ENCODE measurements around the gene PLEKHA7. TPM values are rescaled to one million over a fixed set of nuclear protein-coding genes. Genes with fewer than 3 reads are reported as not detected.
"Not testable (repeated sequence)": the region's sequence is repeated elsewhere in the genome, so short reads cannot be mapped to it uniquely, and the experiment has no call there.

Gene PLEKHA7
- total and polyA plus RNA-seq, 8 donors, result 14.9 to 29.9 (median 20.0) TPM

DNA sequence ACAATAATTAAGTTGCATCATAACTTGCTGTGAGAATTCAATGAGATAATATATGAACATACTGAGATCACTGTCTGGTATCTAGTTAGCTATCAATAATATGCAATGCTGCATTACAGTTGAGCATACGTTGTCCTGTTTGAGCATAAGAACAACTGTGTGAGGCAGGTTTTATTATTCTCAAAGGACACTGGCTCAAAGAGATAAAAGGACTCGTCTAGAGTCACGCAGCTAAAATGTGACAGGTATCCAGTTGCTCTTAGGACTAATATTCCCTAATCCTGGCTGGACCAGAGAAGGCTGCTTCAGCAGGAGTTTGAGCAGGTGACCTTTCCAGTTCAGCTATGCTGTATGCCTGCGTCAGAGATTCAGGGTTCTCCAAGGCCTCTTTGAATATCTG, 92.5 kb downstream of the PLEKHA7 start:
- ATAC-seq (no peak), DNase-seq (no peak), FAIRE-seq (no peak)
- TF ChIP-seq, protein P1, sequence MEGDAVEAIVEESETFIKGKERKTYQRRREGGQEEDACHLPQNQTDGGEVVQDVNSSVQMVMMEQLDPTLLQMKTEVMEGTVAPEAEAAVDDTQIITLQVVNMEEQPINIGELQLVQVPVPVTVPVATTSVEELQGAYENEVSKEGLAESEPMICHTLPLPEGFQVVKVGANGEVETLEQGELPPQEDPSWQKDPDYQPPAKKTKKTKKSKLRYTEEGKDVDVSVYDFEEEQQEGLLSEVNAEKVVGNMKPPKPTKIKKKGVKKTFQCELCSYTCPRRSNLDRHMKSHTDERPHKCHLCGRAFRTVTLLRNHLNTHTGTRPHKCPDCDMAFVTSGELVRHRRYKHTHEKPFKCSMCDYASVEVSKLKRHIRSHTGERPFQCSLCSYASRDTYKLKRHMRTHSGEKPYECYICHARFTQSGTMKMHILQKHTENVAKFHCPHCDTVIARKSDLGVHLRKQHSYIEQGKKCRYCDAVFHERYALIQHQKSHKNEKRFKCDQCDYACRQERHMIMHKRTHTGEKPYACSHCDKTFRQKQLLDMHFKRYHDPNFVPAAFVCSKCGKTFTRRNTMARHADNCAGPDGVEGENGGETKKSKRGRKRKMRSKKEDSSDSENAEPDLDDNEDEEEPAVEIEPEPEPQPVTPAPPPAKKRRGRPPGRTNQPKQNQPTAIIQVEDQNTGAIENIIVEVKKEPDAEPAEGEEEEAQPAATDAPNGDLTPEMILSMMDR (IDR thresholded peaks at IDR 0.05), result no peak
- H3K27ac ChIP-seq, result no peak overlapping the region
- WGBS, 2 donors, result 43 to 48% methylated on average over 4 of the region's 4 CpGs
- H3K36me3 ChIP-seq, result no peaks in the 10 kb centered on the region
- H3K4me1 ChIP-seq, result peaks cover 12 to 39% (median 21%) of the 10 kb centered on the region in 3 donors
- no peaks in the 10 kb centered on the region for H3K27me3 ChIP-seq
- intact Hi-C loops (cut with DNase I), result loop anchor here in 1 of 3 donors (10.0 kb wide), 1 partner anchor 77 kb away; no protein-coding TSS in a partner anchor
- no peaks in the 10 kb centered on the region for H3K9me3 ChIP-seq
- H3K4me3 ChIP-seq, result no peak overlapping the region

DNA sequence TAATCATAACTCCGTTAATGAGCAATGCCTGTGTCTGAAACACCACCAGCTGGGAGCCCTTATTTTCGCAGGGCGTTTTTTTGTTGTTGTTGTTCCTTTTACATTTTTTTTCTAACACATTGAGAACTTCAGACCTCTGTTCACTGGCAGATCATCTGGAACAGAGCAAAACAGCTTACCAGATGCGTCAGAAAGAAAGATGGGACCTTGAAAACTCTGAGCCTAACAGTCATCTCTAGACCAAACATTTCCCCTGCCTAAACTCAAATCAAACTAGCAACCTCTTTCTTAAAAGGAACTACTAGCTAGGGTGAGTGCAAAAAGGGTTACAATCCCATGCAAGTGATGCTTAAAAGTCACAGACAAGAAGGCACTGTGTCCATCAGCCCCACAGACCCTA, 93.2 kb downstream of the PLEKHA7 start:
- Histone ChIP-seq H3K27ac (no peak overlapping the region), H3K4me3 (no peak overlapping the region), H3K27me3 (no peaks in the 10 kb centered on the region), H3K4me1 (peaks cover 12 to 38% (median 21%) of the 10 kb centered on the region in 3 donors), H3K36me3 (no peaks in the 10 kb centered on the region), H3K9me3 (no peaks in the 10 kb centered on the region)
- FAIRE-seq, result no peak
- ATAC-seq, result no peak
- TF ChIP-seq, protein P1 (IDR thresholded peaks at IDR 0.05), result no peak
- no peak for DNase-seq
- intact Hi-C loops (cut with DNase I), result loop anchor here in 1 of 3 donors (10.0 kb wide), 1 partner anchor 76 kb away; no protein-coding TSS in a partner anchor
- 73 to 75% methylated on average over 4 of the region's 4 CpGs for WGBS, 2 donors

DNA sequence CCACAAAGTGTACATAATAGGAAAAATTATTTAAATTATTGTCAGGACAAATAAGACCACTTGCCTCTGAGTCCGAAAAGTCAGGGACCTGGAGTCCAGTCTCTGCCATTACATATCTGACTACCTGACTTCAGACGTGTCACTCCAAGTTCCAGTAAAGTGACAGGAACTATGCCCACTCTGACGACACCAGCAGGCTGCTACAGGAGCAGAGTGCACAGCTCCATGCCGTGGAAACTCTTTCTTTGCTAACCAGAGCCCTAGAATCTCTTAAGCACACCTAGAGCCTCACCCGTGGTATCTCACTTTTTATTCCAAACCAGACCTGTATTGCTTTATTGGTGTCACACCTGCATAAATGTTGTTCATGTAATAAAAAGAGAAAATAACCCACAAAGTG, 93.7 kb downstream of the PLEKHA7 start:
- H3K27me3 ChIP-seq, result no peaks in the 10 kb centered on the region
- DNase-seq (no peak), ATAC-seq (no peak), FAIRE-seq (no peak)
- WGBS, 2 donors, result 69 to 71% methylated on average over 5 of the region's 5 CpGs
- H3K4me3 ChIP-seq, result no peak overlapping the region
- intact Hi-C loops (cut with DNase I), result loop anchor here in 1 of 3 donors (10.0 kb wide), 1 partner anchor 76 kb away; no protein-coding TSS in a partner anchor
- peaks cover 12 to 36% (median 21%) of the 10 kb centered on the region in 3 donors for H3K4me1 ChIP-seq
- TF ChIP-seq, protein P1 (IDR thresholded peaks at IDR 0.05), result no peak
- H3K36me3 ChIP-seq, result no peaks in the 10 kb centered on the region
- H3K27ac ChIP-seq, result no peak overlapping the region
- H3K9me3 ChIP-seq, result no peaks in the 10 kb centered on the region

DNA sequence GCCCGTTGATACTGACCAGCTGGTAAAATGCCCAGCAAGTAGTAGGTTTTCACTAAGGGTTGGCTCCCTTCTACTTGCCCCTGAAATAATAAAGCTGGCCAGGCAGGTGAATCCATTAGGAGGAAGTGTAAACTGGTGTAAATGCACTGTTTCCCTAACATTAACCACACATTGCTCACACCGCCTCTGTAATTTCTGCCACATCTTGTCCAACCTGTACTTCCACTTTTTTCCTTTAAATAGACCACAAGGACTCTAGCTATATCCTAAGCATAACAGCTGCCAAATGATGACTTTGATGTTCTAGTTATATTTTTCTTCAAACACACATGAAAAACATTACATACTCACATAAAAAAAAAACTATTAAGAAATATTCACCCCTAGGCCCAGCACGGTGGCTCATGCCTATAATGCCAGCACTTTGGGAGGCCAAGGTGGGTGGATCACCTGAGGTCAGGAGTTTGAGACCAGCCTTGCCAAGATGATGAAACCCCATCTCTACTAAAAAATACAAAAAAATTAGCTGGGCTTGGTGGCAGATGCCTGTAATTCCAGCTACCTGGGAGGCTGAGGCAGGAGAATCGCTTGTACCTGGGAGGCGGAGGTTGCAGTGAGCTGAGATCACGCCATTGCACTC, 95.6 kb downstream of the PLEKHA7 start:
- DNase-seq, result peak in 1 of 6 donors; percentile 45
- Histone ChIP-seq H3K4me1 (peaks cover 7 to 27% (median 12%) of the 10 kb centered on the region in 3 donors), H3K27ac (peak overlapping the region in 3 of 4 donors; percentile 48 to 68 (median 61))
- H3K27me3 ChIP-seq; H3K4me3 ChIP-seq; H3K9me3 ChIP-seq; FAIRE-seq; intact Hi-C loops (cut with DNase I); H3K36me3 ChIP-seq: not testable (repeated sequence)
- 51 to 57% methylated on average over 6 of the region's 6 CpGs for WGBS, 2 donors
- ATAC-seq, result peak; percentile 72 to 91 (median 87)

DNA sequence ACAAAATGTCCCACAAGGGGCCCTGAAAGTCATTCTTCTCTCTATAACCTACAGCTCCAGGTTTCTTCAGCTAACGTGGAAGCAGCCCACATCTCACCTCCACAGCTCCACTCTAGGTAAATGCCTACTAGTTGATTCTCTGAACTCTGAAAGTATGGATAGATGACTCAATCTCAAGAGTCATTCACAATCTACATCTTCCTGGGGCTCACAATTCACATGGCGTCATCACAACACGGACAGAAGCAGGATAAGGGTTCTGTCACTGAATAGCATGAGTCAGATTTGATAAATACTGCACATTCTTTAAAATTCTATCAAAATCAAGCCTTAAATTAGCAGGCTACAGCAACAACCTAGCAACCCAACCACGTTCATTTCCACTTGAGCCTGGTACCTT, 96.3 kb downstream of the PLEKHA7 start:
- 79% methylated on average over 4 of the region's 4 CpGs for WGBS, 2 donors
- intact Hi-C loops (cut with DNase I), result no loop called here
- TF ChIP-seq, protein P1 (IDR thresholded peaks at IDR 0.05), result no peak
- DNase-seq (no peak), FAIRE-seq (no peak), ATAC-seq (peak in 2 of 4 donors; percentile 8 to 11)
- Histone ChIP-seq H3K36me3 (no peaks in the 10 kb centered on the region), H3K4me1 (peaks cover 7 to 24% (median 11%) of the 10 kb centered on the region in 3 donors), H3K27me3 (no peaks in the 10 kb centered on the region), H3K4me3 (no peak overlapping the region), H3K27ac (peak overlapping the region in 3 of 4 donors; percentile 48 to 68 (median 61)), H3K9me3 (no peaks in the 10 kb centered on the region)
